HG02970 (cell line): ENCODE results near the gene MLN.

ENCODE experiments used
- ATAC-seq: cut with Tn5 transposase; IDR thresholded peaks from one replicate; pipeline ENCODE4 v1.9.1; 2021; ENCODE audit warnings: mild to moderate bottlenecking, moderate library complexity, moderate number of reproducible peaks; ENCODE audit not compliant: unreplicated experiment, low FRiP score

MLN gene

GRCh38 chr6:33791620-33792019, 12.2 kb downstream of the MLN start:
- no peak for ATAC-seq

DNA sequence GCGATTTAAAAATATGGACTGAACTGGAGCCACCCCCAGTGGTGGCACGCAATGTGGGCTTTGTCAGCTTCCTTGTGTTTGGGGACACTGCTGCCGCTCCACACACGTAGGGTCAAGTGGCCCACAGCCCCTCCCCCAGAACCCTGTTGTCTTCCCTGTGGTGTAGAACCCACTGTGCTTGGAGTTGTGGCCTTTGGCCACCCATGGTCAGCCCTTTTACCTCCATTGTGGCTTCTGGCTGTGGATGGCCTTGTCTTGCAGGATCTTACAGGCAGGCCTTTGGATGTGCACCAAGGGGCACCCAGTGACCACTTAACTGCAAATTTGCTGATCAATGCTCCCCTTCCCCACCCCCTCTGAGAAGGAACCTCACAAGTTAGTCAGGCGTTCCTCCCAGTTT, 12.9 kb downstream of the MLN start:
- no peak for ATAC-seq

- ATAC-seq, result no peak
Observed at GRCh38 chr6:33790379-33790778, 13.4 kb downstream of the MLN start.

- no peak for ATAC-seq
Observed at GRCh38 chr6:33789550-33789895, 14.3 kb downstream of the MLN start.

DNA sequence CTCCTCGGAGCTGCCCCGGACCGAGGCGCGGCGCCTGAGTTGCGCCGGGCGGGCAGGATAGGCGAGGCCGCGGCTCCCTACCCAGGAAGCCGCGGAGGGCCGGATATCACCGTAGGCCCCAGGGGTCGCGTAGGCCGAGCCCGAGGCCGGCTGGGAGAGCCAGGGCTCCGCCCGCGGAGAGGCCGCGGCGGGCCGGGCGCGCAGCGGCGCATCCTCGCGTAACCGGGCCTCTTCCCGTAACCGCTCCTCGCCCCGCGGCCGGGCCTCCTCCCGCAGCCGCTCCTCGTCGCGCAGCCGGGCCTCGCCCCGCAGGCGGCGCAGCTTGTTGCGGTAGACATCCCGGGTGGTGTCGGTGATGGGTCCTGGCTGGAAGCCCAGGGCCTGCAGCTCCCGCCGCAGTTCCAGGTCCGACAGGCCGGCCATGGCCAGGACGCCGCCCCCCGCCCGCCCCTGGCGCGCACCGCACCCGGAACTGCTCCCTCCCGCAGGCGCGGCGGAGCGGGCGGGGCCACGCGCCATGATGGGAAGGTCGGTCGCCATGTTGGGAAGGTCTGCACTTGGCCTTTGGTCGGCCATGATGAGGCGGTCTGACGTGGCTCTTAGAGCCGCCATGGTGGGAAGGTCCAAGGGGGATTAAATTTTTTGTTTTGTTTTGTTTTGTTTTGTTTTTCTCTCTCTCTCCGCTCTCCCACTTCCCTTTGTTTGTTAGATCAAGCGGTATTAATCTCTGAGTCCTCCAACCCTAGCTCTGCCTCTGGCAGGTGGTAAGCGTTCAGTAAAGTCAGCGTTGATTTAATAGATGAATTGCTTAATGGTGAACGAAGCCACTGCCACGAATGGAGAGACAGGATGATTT, 14.9 kb downstream of the MLN start, which contains the start of gene LEMD2:
Gene LEMD2, minus strand, starts transcription at position 437 of the 856 bp plus-strand sequence. Its CDS starts 14 bp downstream, at position 423.
- peak; percentile 78 for ATAC-seq

DNA sequence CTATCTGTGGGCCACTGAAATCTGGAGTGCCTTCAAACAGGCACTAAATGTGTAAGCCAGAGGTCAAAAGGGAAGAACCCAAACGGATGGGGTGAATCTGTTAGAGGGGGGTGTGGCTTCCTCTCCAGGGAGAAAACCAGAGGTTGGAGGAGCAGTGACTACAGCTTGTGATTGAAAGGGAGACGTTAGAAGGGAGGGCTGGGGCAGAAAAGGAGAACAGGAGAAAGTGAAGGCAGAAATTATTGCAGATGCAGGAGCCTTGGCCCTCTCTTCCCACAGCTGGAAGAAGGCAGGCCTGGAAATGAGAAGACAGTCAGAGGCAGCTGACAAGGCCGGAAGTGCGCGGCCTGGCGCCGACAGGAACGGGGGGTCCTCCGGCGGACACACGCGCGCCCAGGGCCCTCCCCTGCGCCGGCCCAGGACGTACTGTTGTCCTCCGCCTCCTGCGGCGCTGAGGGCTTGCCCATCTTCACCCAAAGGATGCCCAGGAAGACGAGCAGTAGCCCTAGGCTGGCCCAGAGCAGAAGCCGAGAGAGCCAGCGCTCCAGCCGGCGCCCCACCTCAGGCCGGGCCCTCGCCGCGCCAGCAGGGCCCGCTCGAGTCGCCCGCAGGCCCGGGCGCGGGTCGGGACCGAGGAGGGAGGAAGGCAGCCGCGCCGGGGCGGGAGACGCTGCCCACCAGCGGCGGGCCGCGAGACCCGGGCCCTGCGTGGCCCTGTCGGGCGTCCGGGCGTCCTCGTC, 15.7 kb downstream of the MLN start:
- peak; percentile 36 for ATAC-seq

GRCh38 chr6:33787346-33787953, 16.4 kb downstream of the MLN start:
- no peak for ATAC-seq

- ATAC-seq, result no peak
Observed at GRCh38 chr6:33786736-33787135, 17.1 kb downstream of the MLN start.

DNA sequence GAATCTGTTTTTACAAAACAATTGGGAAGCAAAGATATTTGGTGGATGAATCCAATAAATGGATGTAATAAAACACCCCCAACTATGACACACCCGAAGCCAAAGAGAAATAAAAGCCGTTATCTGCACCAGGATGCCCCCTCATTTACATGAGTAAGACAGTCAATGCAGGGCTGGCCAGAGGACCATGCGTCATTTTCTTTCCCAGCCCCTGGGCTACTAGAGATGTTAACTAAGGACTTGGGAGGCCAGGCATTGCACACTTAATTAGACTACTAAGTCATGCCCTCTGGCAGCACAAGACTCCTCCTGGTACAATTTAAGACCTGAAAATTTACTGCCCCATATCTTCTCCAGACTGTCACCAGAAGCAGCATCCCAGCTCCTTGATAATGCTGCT, 18.0 kb downstream of the MLN start:
- no peak for ATAC-seq

DNA sequence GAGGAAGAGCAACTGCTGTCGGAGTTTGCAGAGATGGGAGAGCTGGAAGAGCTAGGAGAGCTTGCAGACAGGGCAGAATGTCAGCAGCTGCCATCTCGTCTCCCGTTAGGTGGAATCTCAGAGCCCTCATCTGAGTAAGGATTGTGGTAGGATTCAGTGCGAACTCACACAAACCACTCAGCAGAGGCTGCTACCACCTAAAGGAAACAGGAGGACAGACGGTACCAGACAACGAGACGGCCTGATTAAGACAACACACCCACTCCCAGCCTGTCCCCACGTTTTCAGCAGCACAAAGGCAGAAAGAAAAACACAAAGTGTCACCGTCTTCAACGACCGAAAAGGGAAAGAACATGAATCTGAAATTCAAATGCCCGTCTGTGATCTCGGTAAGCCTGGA, 19.0 kb downstream of the MLN start:
- no peak for ATAC-seq

- ATAC-seq, result no peak
Observed at GRCh38 chr6:33783781-33784520, 19.9 kb downstream of the MLN start.

DNA sequence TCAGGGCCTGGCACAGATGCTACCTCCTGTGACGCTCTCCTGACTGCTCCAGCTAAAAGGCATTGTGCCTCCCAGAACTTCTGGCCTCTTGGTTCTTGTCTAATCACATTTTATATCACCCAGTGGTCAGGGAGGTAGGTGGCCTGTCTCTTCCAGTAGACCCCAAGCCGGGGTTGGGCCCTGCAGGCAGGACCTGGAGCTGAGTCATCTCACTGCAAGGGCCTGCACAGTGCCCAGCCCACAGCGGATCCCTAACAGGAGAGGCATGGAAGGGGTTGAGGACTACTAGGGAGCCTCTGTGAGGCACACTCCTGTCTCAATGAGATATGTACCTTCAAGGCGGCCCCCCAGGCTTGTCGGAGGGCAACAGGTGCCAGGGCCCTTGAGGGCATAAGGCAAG, 21.2 kb downstream of the MLN start:
- no peak for ATAC-seq

DNA sequence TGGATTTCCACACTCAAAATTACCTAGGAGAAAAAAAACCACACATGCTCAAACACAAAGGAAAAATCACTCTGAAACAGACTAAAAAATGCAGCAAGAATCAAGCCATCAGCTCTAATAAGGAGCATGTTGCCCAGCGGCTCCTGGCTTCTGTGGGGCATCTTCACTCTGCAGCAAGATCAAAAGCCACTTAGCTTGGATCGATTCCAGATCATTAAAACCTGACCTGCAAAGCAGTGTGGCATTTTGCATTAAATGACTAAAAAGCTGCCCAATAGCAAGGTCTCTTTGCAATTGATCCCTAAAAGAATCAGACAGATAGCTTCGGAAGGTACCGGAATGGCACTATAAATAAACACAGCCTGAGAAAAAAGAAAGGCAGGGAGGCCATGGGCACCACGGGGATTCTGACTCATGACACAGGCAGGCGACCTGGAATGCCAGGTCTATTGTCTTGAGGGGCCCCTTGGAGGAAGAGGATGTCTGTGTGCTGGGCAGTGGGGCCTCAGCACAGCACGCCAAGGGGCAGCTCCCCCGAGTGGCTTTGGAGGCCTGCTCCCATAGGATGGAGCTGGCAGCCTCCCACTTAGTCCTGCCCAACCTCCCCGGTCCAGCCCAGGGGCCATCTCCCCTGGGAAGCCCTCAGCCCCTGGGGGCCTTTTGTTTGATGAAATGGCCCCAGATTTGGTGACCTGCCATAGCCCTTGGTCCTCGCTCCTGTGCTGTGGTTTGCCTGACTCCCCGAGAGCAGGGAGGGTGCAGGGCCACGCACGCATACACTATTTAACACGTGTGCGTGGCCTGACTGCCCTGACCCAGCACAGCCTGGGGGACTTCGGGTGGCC, 22.4 kb downstream of the MLN start:
- no peak for ATAC-seq

GRCh38 chr6:33779895-33780294, 23.9 kb downstream of the MLN start:
- no peak for ATAC-seq

- ATAC-seq, result no peak
Observed at GRCh38 chr6:33779290-33779689, 24.5 kb downstream of the MLN start.

- ATAC-seq, result no peak
Observed at GRCh38 chr6:33778444-33779121, 25.2 kb downstream of the MLN start.

GRCh38 chr6:33777398-33778388, 26.1 kb downstream of the MLN start:
- no peak for ATAC-seq

GRCh38 chr6:33776764-33777163, 27.0 kb downstream of the MLN start:
- no peak for ATAC-seq
